Esophagus squamous epithelium (tissue), 5 donors: ENCODE results near the gene SPATA7. TPM values are rescaled to one million over a fixed set of nuclear protein-coding genes. Genes with fewer than 3 reads are reported as not detected.

Source experiments
- DNase-seq: peaks from one replicate; lab custom pipeline; 2025; lab: John Stamatoyannopoulos, UW
- H3K27ac ChIP-seq, 4 donors: fragments of 200-600 bp; sonication (generic); one replicate each; pipeline ENCODE4 v1.5.1; 2016 to 2019; ENCODE audit warnings: mild to moderate bottlenecking in 1 of 4
- H3K27me3 ChIP-seq, 4 donors: fragments of 200-600 bp; sonication (generic); 1 replicate in 3 of 4; 2 replicates in 1 of 4; pipeline versions ENCODE4 v1.5.1 to v1.6.0; 2017 to 2021; ENCODE audit warnings: antibody characterized with exemption in 1 of 4
- H3K36me3 ChIP-seq, 3 donors: fragments of 200-600 bp; sonication (generic); one replicate each; pipeline ENCODE4 v1.5.1; 2016 to 2019
- H3K4me1 ChIP-seq, 3 donors: fragments of 200-600 bp; sonication (generic); one replicate each; pipeline ENCODE4 v1.5.1; 2017 to 2019
- H3K4me3 ChIP-seq, 4 donors: fragments of 200-600 bp; sonication (generic); 1 replicate in 3 of 4; 2 replicates in 1 of 4; pipeline ENCODE4 v1.5.1; 2016 to 2019; ENCODE audit warnings: mild to moderate bottlenecking in 2 of 4, moderate library complexity in 1 of 4
- H3K9me3 ChIP-seq, 3 donors: fragments of 200-600 bp; sonication (generic); one replicate each; pipeline ENCODE4 v1.5.1; 2016 to 2019
- POLR2A ChIP-seq, 4 donors: fragments of 450-650 bp; IDR thresholded peaks; one replicate each; pipeline ENCODE4 v1.6.1; 2017; ENCODE audit warnings: antibody characterized with exemption in 4 of 4, mild to moderate bottlenecking in 4 of 4, moderate library complexity in 3 of 4
- WGBS, 2 donors: methylation state at CpG; one replicate each; pipeline ENCODE4 v1.1.5; 2018; 5-methylcytosine and 5-hydroxymethylcytosine counted together
- intact Hi-C: fragments of 100-400 bp; cut with DNase I; formaldehyde crosslinking; loops from one replicate; pipeline ENCODE4 v1.15.0; 2022
- total RNA-seq, 4 donors: library from RNA; depleted of rRNA; stranded (reverse); fragments of >200 nt; gene quantifications; one replicate each; pipeline ENCODE4 v1.1.0, GENCODE V29; 2016
- TF ChIP-seq, protein P1 (sequence below), 6 experiments: fragments of 450-650 bp in 4 of 6; fragments of 200-600 bp in 2 of 6; sonication (generic) in 2 of 6; IDR thresholded peaks; one replicate each; pipeline ENCODE4 v1.5.1; 2016 to 2019; ENCODE audit warnings: antibody characterized with exemption in 6 of 6, mild to moderate bottlenecking in 4 of 6, moderate library complexity in 4 of 6
- donor health status: DM: yes; HTN: yes; CAD: no.

The SPATA7 gene
- total RNA-seq, 4 donors from 2014 or later = 2.2 to 15.2 (median 7.2) TPM

GRCh38 chr14:88417594-88417993 lies 32.1 kb downstream of the SPATA7 start:
- TF ChIP-seq, protein P1, sequence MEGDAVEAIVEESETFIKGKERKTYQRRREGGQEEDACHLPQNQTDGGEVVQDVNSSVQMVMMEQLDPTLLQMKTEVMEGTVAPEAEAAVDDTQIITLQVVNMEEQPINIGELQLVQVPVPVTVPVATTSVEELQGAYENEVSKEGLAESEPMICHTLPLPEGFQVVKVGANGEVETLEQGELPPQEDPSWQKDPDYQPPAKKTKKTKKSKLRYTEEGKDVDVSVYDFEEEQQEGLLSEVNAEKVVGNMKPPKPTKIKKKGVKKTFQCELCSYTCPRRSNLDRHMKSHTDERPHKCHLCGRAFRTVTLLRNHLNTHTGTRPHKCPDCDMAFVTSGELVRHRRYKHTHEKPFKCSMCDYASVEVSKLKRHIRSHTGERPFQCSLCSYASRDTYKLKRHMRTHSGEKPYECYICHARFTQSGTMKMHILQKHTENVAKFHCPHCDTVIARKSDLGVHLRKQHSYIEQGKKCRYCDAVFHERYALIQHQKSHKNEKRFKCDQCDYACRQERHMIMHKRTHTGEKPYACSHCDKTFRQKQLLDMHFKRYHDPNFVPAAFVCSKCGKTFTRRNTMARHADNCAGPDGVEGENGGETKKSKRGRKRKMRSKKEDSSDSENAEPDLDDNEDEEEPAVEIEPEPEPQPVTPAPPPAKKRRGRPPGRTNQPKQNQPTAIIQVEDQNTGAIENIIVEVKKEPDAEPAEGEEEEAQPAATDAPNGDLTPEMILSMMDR (IDR thresholded peaks at IDR 0.05) = no peak
- no peak for TF ChIP-seq POLR2A (IDR thresholded peaks at IDR 0.05)
- intact Hi-C loops = no loop called here

GRCh38 chr14:88420187-88420586 lies 34.7 kb downstream of the SPATA7 start:
- Histone ChIP-seq H3K36me3 (peaks cover 0 to 47% (median 0%) of the 10 kb centered on the region in 3 donors), H3K4me1 (no peaks in the 10 kb centered on the region), H3K27ac (no peak overlapping the region), H3K9me3 (peaks cover 0 to 22% (median 10%) of the 10 kb centered on the region in 3 donors), H3K4me3 (no peak overlapping the region), H3K27me3 (no peaks in the 10 kb centered on the region)
- DNase-seq = no peak
- intact Hi-C loops = no loop called here
- TF ChIP-seq POLR2A (IDR thresholded peaks at IDR 0.05) = no peak
- TF ChIP-seq, protein P1 (IDR thresholded peaks at IDR 0.05) = no peak
- WGBS, 2 donors = 89 to 93% methylated on average over 3 of the region's 3 CpGs

More at GRCh38 chr14:88417594-88417993, 32.1 kb downstream of the SPATA7 start:
- no peaks in the 10 kb centered on the region for H3K4me1 ChIP-seq
- no peak overlapping the region for H3K27ac ChIP-seq
- no peak overlapping the region for H3K4me3 ChIP-seq
- DNase-seq = no peak
- peaks cover 0 to 53% (median 0%) of the 10 kb centered on the region in 3 donors for H3K36me3 ChIP-seq
- H3K27me3 ChIP-seq = no peaks in the 10 kb centered on the region
- H3K9me3 ChIP-seq = peaks cover 0 to 22% (median 10%) of the 10 kb centered on the region in 3 donors

- Histone ChIP-seq H3K9me3 (peaks cover 0 to 16% (median 5%) of the 10 kb centered on the region in 3 donors), H3K27ac (no peak overlapping the region), H3K36me3 (peaks cover 0 to 37% (median 0%) of the 10 kb centered on the region in 3 donors), H3K27me3 (no peaks in the 10 kb centered on the region), H3K4me1 (no peaks in the 10 kb centered on the region), H3K4me3 (no peak overlapping the region)
- intact Hi-C loops = no loop called here
- TF ChIP-seq POLR2A (IDR thresholded peaks at IDR 0.05) = no peak
- TF ChIP-seq, protein P1 (IDR thresholded peaks at IDR 0.05) = no peak
- WGBS, 2 donors = 87 to 90% methylated on average over 4 of the region's 4 CpGs
- no peak for DNase-seq
Observed at GRCh38 chr14:88421286-88421685, 35.8 kb downstream of the SPATA7 start.

GRCh38 chr14:88422047-88422446 lies 36.6 kb downstream of the SPATA7 start:
- Histone ChIP-seq H3K4me3 (no peak overlapping the region), H3K9me3 (peaks cover 0 to 13% (median 5%) of the 10 kb centered on the region in 3 donors), H3K27ac (no peak overlapping the region), H3K4me1 (no peaks in the 10 kb centered on the region), H3K27me3 (no peaks in the 10 kb centered on the region), H3K36me3 (peaks cover 0 to 32% (median 0%) of the 10 kb centered on the region in 3 donors)
- no peak for DNase-seq
- intact Hi-C loops = no loop called here
- TF ChIP-seq, protein P1 (IDR thresholded peaks at IDR 0.05) = no peak
- TF ChIP-seq POLR2A (IDR thresholded peaks at IDR 0.05) = no peak

DNA sequence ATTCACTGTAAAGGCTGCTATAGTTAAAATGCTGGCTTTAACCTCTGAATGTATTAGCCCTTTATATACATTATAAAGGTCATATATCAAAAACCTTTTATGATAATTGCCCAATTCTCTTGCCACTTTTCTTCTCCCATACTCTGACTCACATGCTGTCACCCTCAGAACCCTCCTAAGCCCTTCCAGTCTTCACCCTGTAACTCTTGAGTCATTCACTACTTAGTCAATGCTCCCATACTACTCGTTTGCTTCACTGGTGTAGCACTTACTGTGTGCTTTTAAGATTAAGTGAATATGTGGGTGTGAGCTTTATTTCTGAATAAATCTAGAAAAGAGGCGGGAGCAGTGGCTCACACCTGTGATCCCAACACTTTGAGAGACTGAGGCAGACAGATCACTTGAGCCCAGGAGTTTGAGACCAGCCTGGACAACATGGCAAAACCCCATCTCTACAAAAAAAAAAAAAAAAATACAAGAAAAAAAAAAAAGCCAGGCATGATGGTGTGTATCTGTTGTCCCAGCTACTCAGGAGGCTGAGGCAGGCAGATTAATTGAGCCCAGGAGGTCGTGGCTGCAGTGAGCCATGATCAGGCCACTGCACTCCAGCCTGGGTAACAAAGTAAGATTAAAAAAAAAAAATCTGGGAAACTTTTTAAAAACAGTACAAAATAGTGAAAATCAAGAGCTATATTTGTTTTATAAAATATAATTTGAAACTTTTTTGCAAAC lies 37.6 kb downstream of the SPATA7 start:
- peaks cover 0 to 22% (median 0%) of the 10 kb centered on the region in 3 donors for H3K36me3 ChIP-seq
- peaks cover 0 to 5% (median 5%) of the 10 kb centered on the region in 3 donors for H3K9me3 ChIP-seq
- TF ChIP-seq, protein P1 (IDR thresholded peaks at IDR 0.05) = no peak
- TF ChIP-seq POLR2A (IDR thresholded peaks at IDR 0.05) = no peak
- DNase-seq = no peak
- H3K27me3 ChIP-seq = no peaks in the 10 kb centered on the region
- 49 to 65% methylated on average over 2 to 3 of the region's 3 CpGs for WGBS, 2 donors
- H3K27ac ChIP-seq = no peak overlapping the region
- intact Hi-C loops = no loop called here
- H3K4me3 ChIP-seq = no peak overlapping the region
- no peaks in the 10 kb centered on the region for H3K4me1 ChIP-seq
